ENCODE results near the gene MYO5B.

DNA sequence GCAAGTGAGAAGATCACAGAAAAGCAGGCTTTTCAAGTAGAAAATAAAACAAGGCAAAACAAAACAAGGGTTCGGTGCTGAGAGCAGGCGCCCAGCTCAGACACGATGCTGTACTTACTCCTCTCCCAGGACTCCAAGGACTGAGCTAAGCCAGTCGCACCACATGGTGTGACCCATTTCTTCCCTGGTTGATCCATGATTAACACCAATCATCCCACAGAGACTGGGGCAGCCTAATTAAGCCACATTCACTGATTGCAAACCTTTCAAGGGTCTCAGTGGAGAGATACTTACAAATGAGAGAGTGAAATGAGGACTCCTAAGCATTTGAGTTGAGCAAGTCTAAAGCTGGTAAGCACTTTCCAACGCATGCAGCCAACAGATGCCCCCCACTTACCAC lies 155.2 kb downstream of the MYO5B start:
- TF ChIP-seq POLR2A (IDR thresholded peaks at IDR 0.05), result no peak
- TF ChIP-seq, protein P1, sequence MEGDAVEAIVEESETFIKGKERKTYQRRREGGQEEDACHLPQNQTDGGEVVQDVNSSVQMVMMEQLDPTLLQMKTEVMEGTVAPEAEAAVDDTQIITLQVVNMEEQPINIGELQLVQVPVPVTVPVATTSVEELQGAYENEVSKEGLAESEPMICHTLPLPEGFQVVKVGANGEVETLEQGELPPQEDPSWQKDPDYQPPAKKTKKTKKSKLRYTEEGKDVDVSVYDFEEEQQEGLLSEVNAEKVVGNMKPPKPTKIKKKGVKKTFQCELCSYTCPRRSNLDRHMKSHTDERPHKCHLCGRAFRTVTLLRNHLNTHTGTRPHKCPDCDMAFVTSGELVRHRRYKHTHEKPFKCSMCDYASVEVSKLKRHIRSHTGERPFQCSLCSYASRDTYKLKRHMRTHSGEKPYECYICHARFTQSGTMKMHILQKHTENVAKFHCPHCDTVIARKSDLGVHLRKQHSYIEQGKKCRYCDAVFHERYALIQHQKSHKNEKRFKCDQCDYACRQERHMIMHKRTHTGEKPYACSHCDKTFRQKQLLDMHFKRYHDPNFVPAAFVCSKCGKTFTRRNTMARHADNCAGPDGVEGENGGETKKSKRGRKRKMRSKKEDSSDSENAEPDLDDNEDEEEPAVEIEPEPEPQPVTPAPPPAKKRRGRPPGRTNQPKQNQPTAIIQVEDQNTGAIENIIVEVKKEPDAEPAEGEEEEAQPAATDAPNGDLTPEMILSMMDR (IDR thresholded peaks at IDR 0.05), result no peak

All from lower leg skin (tissue), 3 donors.